HG03460 (cell line): ENCODE results near the gene NVL.
"Not testable (repeated sequence)": the region's sequence is repeated elsewhere in the genome, so short reads cannot be mapped to it uniquely, and the experiment has no call there.

Experiments used
- ATAC-seq: cut with Tn5 transposase; IDR thresholded peaks from one replicate; pipeline ENCODE4 v1.9.1; 2021; ENCODE audit not compliant: unreplicated experiment

NVL gene

GRCh38 chr1:224237119-224237881 is 92.7 kb downstream of the NVL start:
- no peak for ATAC-seq

GRCh38 chr1:224235813-224236493 is 94.0 kb downstream of the NVL start:
- ATAC-seq: no peak

DNA sequence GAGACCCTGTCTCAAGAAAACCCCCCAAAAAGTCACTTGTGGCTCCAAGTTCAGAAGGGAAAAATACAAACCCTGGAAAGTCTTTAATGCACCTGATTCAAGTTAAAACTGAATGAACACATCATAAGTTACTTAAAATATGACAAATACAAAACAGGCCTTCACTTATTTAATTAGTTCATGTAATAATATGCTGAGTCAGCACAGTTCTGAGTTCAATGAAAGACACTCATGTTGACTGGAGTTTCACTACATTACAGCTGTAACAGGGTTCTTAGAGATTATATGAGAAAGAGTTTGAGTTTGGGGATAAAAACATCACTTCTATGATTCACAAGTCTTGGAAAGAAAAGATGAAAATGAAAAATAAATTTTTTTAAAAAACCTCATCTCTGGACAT is 96.0 kb downstream of the NVL start:
- no peak for ATAC-seq

DNA sequence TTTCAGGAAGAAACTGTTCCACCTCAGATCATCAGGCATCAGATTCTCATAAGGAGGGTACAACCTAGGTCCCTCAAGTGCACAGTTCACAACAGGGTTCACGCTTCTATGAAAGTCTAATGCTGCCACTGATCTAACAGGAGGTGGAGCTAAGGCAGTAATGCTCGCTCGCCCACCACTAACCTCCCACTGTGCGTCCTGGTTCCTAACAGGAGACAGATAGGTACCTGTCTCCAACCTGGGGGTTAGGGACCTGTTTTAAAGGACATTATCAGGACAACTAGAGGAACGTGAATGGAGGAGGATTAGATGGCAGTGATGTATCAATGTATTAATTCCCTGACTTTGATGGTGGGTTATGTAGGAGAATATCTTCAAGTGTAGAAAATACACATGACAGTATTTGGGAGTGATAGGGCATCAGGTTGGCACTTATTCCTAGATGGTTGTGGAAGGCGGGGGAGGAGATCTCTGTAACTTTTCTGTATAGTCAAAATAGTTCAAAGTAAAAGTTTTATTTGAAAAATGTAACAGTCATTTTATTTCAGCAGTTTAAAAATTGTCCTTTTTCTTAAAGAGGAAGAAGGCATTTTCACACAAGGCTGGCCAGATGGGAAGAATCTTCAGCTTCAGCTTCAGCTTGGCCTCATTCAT is 103.0 kb downstream of the NVL start:
- no peak for ATAC-seq

GRCh38 chr1:224223819-224224714 is 105.9 kb downstream of the NVL start:
- no peak for ATAC-seq

DNA sequence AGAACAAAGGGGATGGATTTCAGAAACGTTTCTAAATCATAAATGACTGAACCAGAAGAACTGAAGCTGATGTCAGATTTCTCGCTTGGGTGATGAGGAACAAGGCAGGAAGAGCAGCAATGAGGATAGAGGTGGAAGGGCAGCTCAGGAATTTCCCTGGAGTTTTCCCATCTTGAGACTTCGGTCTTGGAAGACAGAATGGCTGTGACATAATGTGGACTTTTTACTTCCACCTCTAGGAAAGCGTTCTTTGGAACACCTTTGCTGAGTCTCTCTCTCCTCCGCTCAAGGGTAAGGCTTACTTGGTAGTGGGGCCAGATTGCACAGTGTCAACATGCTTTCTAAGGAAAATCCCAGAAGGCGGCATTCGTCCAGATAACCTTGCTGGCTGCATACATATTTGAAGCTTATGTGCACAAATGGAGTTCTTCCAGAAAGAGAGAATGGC is 110.3 kb downstream of the NVL start:
- no peak for ATAC-seq

GRCh38 chr1:224219011-224219611 is 110.9 kb downstream of the NVL start:
- no peak for ATAC-seq

- no peak for ATAC-seq
These were observed 112.0 kb downstream of the NVL start for GRCh38 chr1:224217655-224218623.

- no peak for ATAC-seq
These were observed 113.6 kb downstream of the NVL start for GRCh38 chr1:224216382-224216781.

- no peak for ATAC-seq
These were observed 116.4 kb downstream of the NVL start for GRCh38 chr1:224213438-224214119.

DNA sequence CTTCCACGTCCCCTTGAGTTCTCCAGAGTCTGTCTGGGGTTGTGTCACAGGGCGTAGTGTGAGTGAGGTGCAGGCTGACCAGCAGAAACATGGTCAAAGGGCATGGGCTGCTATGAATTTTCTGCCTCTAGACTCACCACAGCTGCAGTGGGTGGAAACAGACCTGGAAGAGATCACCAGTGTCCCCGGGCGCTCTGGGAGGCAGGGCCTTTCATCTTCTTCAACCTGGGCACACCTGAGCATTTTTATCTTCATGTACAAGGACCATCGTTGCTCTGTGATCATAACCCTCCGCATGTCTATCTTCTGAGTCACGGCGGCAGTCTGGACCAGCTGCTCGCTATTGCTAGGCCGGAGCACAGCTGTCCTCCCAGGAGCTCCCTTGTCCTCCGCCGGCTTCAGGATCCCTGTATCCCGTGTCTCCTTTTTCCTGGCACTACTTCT is 117.3 kb downstream of the NVL start:
- no peak for ATAC-seq

GRCh38 chr1:224211206-224211962 is 118.6 kb downstream of the NVL start:
- ATAC-seq: no peak

GRCh38 chr1:224205931-224206538 is 123.9 kb downstream of the NVL start:
- not testable (repeated sequence) for ATAC-seq

DNA sequence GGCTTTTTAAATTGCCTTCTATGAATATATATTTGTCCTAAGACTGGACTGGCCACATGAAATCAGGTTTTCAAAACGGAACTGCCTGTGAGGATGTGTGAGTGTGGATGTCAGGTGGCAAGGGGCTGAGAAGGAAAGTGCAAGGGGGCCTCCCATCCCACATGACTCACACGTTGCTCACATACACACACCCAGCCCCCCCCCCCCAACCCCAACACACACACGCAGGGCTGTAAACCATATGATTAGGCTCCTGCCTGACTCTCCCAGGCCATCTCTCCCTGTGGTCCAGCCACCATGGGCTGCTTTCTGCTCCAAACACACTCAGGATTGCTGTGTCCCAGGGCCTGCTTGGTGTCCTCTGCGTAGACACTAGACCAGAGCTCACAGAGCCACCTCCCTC is 124.5 kb downstream of the NVL start:
- peak; percentile 42 for ATAC-seq

- ATAC-seq: peak; percentile 54
These were observed 126.5 kb downstream of the NVL start for GRCh38 chr1:224203243-224204016.

- ATAC-seq: no peak
These were observed 128.1 kb downstream of the NVL start for GRCh38 chr1:224201853-224202252.

DNA sequence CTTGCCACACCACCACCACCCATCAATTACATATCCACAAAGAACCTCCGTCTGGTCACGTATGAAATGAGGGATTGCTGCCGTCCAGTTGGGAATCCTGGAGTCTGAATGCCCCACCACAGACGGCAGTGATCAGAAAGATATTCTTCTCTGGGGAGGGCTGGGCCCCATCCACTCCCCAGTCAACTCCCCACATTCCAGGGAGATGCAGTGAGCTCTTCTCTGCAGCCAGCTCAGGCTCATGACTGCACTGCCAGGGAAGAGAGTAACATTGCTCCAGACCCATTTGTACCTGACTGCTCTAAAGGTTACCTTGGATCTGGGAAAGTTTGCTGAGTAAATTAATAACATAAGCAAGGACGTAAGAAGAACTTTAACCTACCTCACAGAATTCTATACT is 128.6 kb downstream of the NVL start:
- no peak for ATAC-seq
